Effector CD4-positive, alpha-beta T cell (primary cell): Measurements from ENCODE around the gene COL6A2.
"Not testable (repeated sequence)": the region's sequence is repeated elsewhere in the genome, so short reads cannot be mapped to it uniquely, and the experiment has no call there.

Experiments used
- DNase-seq: peaks from one replicate; pipeline ENCODE4 v3.0.0-alpha.2; 2020

Gene COL6A2

DNA sequence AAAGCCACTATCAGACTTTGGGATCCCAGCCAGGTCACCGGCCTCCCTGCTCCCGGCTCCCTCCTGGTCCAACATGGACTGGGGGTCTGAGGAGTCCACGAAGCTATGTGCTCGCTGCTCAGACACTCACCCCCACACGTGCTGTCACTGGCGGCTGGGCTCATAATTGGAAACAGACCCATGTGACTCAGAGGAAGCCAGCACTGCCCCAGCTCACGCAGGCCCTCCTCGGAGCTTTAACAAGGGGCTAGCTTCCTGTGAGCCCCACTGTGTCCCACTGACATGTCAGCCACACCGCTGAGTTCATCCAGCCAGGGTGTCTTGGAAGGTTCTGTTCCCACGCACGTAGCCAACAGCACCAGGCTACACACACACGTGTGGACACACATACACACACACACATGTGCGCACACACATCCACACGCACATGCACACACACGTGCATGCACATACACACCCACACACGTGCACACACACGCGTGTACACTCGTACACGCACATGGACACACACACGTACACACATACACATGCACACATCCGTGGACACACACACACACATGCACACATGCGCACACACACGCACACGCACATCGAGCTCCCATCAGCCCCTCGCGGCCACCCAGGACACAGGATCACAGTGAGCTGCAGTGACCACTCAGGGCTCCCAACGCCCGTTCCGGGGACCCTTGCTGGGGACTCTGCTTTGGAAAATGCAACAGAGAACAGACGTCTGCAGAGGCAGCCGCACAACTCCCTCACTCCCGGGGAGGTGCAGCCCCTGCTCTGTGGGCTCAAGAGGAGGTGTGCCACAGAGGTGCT lies 18.4 kb upstream of the COL6A2 start:
- no peak for DNase-seq

DNA sequence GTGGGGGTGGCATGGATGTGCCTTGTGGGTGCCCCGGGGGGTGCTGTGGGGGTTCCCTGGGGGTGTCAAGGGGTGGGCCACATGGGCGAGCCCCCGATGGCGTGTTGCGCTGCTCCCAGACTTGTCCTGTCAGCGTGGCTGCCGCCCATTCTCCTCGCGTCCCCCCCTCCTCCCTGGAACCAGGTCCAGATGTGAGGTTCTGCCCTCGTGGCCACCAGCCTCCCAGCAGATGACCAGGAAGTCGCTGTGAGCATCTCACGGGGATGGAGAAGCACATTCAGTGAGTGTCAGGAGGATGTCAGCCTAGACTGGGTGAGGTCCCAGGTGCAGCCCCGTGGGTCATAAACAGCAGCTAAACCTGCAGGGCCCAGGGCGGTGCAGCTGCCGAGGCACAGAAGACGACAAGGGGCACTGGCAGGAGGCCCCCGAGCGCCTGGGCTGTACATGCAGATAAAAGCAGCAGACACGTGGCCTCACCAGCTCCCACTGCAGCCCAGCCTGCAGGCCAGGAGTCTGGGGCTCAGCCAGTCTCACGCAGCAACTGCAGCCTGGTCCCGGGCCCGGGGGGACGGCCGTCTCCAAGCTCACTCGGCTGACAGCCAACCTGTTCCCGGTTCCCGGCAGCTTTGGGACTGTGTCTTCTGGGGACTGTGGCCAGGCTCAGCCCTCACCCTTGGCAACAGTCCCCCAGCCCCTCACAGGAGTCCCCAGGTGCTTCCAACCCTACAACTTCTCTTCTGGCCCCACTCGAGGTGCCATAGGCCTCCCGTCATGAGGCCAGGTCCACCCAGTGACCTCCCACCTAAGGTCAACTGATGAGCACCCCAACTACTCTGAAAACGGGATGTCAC lies 17.5 kb upstream of the COL6A2 start:
- no peak for DNase-seq

DNA sequence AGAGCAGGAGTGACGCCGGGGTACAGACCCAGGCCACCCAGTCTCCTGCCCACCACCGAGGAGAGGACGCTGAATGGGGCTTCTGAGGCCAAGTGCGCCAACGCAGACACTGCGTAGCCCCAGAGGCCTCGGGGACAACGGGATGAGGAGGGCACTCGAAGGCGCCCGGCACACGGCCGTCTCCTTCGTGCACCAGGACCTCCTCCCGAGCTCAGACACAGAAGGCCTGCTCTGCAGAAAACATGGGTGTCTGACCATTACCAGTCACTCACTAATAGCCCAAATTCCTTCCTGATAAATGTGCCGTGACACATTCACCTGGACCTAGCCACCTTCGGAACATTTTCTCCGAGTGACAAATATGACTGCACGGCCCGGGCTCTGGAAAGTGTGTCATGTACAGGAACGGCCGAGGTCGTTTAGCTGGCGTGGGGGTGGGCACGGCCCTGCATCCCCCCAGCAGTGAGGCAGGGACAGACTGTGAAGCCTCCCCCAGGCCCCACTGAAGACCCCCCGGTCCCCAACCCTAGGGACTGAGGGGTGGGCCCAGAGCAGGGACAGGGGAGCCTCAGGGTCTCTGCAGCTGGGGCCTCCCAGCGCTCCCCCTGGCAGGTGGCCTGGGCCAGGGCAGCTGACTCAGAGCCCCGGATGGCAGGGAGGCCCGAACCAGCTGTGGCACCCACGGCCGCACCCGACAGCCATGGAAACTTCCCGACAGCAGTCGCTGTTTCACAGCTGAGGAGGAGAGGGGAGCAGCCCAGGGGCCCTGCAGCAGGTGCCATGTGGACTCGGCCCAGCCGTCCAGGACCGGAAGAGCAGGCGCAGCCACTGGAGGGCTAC lies 16.7 kb upstream of the COL6A2 start:
- no peak for DNase-seq

DNA sequence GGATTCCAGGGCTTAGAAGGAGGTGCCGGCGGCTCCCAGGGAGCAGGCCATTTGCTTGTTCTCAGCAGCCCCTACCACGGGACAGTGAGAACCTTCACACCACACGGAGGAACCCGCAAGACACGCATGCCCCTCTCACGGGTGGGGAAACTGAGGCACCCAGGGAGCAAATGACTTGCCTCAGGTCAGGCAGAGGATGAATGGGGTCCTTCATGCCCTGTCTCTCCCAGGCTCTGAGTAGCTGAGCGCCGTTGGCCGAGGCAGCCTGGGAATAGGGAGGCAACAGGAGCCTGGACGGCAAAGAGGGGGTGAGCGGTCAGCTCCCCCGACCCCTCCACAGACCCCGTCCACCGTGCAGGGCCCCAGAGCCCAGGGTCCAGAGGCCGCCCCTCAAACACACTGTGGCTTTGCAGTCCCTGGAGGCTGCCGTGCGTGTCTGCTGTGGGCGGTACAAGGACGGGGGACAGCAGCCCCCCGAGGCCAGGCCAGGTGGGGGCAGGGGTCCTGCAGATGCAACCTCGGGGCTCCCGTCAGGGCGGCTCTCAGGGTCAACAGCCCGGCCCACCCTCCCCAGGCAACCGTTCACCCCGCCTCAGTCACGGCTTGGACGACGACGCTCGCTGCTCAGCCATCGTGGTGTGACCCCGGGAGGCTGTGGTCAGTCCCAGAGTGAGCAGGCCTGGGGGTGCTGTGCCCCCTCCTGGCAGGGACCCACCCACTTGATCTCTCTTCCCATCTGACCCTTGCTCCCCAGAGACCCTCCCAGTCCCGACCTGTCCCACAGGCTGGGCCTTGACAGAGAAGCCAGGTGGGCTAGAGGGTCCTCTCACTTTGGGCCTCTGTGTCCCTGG lies 15.8 kb upstream of the COL6A2 start:
- DNase-seq = no peak

DNA sequence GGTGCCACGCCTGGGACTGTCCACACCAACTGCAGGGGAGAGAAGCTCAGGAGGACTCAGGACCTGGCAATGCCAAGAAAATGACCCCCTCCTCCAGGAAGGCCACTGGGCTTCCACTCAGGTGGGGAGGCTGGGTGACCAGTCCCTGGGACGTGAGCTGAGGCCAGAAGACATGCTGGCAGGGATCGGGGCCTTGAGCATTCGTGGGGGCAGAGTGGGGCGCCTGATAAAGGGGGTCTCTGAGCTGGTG lies 15.3 kb upstream of the COL6A2 start:
- no peak for DNase-seq

DNA sequence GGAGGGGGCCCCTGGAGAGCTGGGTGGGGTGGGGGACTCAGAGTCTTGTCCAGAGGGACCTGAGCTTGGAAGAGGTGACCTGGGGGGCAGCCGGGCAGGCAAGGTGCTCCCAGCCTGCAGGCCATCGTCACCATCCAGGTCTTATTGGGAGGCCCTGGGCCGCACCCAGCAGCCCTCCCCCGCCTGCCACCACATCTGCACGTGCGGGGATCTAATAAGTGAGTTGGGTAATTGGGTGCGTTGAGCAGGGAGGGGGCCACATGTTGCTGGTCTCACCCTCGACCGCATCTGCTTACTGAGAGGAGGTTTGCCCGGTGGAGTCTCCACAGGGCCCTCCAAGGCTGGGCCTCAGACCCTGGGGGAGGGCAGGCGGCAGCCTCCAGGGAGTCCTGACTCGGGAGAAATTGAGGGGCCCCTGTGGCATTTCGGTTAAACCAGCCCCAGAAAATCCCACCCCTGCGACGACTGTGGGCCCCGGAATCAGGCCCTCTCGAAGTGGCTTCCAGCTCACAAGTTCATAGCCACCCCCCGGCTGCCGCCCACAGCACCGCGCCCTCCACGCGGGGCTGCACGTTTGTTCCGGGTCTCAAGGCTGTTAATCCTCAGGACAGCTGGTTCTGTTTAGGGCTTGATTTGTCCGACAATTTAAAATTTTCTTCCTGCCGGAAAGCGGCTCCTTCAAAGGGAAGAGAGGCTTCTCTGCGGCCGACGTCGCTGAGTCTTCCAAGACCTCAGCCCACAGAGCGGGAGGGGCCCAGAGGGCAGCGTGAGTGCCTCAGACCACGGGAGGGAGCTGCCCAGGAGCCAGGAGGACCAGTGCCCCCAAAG lies 14.7 kb upstream of the COL6A2 start:
- no peak for DNase-seq

DNA sequence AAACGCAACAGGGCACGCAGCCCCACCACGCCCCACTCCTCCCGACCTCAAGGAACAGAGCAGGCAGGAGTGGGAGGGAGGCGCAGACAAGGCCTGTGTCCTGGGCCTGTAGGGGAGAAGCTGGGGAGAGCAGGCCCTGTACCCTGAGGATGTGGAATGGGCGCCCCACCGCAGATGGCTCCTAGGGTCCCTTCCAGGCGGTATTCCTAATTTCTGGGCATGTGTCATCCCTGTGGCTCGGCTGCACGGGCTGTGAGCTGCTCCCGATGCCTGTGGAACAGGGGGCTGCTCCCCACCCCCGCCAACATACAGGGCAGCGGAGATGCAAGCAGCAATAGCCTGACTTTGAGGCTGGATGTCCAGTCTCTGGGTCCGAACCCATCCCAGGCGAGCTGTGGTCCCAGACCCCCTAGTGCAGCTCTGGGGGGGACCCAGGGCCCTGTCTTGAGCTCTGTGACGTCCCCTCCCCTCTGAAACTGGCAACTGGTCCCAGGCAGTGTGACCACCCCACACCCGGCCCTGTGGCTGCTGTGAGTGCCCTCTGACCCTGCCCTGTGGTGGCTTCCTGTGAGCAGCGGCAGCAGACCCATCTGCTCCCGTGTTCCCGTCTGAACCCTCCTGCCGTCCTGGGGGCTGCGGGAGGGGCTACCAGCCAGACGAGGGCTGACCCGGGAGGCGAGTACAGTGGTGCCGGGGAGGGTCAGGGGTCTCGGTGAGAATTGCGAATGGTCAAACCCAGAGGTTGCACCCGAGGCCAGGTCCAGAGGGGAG lies 13.9 kb upstream of the COL6A2 start:
- DNase-seq = no peak

DNA sequence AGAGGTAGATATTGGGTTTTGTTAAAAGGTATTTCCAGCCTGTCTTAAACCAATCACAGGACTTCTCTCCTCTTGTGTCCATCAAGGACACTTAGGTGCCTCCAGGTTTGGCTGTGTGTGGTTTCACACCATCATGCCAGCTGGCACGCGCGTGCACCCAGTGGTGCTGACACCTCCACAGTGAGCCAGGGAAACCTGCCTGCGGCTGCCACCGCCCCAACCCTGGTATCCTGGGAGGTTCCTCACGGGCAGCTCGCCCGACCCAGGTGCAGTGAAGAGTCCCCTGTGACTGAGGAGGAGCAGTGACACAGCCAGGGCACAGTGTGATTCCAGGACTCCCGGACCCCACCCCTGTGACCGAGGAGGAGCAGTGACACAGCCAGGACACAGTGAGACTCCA lies 13.2 kb upstream of the COL6A2 start:
- DNase-seq = no peak

DNA sequence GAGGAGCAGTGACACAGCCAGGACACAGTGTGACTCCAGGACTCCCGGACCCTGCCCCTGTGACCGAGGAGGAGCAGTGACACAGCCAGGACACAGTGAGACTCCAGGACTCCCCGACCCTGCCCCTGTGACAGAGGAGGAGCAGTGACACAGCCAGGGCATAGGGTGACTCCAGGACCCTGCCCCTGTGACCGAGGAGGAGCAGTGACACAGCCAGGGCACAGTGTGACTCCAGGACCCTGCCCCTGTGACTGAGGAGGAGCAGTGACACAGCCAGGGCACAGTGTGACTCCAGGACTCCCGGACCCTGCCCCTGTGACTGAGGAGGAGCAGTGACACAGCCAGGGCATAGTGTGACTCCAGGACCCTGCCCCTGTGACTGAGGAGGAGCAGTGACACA lies 12.7 kb upstream of the COL6A2 start:
- not testable (repeated sequence) for DNase-seq

DNA sequence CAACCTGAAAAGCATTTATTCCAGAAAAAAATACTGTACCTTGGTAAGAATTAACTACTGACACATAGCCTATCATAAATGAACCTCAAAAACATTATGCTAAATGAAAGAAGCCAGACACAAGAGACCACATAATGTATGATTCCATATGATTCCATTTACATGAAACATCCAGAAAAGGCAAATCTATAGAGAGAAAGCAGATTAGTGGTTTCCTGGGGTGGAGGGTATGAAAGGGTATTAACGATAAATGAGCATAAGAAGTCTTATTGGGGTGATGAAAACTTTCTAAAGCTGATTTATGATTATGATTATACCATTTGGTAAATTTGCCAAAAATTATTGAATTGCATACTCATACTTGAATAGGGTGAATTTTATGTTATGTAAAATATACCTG lies 10.3 kb upstream of the COL6A2 start:
- no peak for DNase-seq

DNA sequence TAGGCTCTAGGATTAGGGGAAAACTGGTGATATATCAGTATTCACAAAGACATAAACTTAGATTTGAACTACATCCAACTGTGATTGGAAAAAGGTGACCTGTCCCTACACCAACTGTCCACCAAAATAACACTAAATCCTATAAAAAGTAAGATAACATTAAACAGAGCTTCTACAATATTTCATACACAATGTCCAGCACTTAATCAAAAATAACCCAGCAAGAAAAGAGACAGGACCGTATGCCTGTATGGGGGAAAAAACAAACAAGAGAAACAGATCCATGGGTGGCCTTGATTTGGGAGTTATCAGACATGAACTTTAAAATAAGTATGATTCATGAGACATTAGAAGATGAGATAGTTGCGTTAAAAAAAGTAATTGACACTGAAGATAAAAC lies 9.7 kb upstream of the COL6A2 start:
- DNase-seq = no peak

DNA sequence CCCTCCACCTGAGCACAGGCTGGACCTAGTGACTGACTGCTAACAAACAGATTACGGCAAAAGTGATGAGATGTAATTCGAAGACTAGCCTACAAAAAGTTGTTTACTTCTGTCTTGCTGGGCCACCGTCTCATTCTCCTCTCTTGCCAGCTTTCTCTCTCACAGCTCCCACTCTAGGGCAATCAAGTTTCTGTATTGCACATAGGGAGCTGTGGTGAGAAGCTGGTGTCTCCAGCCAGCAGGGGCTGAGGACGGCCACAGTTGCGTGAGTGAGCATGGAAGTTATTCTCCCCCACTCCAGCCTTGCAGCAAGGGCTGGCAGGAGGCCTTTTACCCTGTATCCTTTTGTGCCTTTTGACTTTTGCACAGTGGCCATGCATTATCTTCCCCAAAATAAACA lies 8.6 kb upstream of the COL6A2 start:
- no peak for DNase-seq

DNA sequence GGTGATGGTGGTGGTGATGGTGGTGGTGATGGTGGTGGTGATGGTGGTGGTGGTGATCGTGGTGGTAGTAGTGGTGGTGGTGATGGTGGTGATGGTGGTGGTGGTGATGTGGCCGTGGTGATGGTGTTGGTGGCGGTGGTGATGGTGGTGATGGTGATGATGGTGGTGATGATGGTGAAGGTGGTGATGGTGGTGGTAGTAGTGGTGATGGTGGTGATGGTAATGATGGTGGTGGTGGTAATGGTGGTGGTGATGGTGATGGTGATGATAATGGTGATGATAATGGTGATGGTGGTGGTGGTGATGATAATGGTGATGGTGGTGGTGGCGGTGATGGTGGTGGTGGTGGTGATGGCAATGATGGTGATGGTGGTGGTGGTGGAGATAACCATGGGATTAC lies 6.8 kb upstream of the COL6A2 start:
- DNase-seq = no peak

DNA sequence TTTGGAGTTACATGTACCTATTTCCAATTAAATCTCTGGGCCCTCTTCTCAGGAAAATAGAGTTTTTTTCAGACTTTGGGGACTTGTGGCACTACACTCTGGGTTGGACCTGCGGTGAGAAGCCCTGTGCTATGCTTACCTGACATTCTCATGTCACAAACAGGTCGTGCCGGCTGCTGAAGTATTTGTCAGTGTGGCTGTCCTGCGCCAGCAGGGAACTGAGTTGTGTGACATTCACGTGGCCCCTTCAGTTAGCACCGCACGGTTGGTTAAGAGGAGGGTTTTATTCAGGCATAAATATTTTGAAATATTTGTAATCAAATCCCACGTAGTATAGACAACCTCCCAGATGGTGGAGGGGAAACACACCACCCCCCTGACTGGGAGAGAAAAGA lies 6.3 kb upstream of the COL6A2 start:
- no peak for DNase-seq

DNA sequence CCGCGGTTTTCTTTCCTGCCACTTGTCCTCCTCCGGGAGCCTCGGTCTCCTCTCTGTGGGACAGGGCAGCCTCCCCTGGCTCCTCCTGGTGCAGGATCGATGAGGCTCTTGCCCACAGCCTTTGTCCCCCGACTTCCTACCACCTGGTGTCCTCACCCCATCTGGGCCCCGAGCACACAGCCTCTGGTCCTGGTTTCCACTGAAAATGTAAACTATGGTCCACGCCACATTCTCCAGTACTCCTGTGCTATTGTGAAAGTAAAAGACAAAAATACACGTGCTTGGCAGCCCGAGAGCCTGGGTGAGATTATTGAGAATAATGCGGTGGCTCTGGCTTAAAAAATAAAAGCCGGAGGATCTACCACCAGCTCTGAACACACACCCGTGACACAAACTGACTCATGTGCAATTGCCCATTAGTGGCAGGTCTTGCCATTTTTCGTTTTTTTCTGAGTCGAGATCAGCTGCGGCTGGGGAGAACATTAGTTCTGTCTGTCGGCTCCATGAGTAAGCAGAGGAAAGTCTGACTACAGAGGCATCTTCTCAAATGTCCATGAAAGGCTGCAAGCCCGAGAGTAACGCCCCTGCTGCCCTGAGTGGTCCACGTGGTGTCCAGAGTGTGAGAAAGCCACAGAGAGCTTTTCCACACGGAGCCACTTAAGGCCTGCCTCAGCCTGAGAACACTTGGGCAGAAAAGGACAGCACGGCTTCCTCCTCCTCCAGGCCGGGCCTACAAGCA lies 5.7 kb upstream of the COL6A2 start:
- DNase-seq = no peak

DNA sequence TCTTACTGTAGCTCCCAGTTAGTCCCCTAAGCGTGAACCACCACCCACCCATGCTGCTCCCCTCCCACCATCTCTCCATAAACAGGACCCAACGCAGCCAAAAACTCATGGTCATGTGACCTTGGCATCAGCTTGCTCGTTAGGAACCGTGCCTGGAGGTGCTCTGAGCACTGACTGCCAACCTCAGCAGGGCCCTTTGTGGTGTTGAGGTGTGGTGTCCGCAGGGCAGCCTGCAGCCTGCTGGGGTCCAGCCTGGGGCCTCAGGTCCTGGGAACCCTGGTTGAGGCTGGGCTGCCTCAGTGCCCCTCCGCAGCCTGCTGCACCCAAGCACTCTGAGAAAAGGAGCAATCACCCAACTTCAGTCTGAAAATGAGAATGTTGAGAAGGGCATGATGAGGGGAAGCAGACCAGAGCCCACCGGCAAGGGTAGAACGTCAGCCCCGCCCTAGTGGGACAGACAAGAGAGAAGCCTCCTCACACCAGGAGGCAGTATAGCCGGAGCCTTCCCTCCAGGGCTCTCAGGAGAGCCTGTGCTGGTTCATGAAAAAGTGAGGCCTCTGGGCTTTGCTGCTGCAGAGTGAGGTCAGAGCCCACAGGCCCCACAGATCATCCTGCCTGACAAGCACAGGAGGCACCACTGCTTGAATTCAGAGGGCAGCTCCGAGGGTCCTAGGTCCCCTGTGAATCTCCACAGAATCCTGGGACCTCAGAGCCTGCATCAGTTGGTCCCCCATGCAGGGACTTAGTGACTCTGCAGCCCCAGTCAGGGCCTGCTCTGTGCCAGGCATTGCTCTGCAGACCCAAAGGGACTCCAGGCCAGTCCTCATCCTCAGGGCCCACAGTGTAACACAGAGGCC lies 4.9 kb upstream of the COL6A2 start:
- DNase-seq = no peak

DNA sequence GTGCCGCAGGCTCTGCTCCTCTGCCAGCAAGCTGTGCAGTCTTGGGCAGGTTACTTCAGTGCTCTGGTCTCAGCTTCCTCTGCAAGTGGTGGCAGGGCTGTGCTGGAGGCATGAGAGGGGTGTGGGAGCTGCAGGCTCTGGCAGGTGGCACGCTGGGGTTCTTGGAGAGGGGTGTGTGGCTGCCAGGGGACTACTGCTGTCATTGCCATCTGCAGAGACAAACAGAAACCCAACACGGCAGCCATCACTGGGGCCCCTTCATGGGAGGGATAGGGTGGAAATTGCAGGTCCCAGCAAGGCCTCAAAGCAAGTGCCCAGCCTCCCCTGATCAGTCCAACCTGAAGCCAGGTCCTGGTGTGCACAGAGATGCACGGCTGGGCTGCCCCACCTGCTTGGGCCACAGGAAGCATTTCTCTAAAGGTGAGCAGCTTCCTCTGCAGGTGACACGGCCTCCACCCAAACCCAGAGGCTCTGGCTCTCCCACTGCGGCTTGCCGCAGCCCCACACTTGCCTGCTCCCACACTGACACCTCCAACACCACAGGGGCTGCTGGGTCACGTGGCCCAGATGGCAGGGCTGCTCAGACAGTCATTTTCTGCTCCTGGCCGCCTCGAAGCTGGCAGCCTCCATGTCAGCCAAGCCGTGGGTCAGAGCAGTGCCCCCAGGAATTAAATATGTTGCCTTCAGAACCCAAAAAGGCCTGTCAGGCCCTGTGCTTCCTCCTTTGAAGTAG lies 4.1 kb upstream of the COL6A2 start:
- DNase-seq = no peak

DNA sequence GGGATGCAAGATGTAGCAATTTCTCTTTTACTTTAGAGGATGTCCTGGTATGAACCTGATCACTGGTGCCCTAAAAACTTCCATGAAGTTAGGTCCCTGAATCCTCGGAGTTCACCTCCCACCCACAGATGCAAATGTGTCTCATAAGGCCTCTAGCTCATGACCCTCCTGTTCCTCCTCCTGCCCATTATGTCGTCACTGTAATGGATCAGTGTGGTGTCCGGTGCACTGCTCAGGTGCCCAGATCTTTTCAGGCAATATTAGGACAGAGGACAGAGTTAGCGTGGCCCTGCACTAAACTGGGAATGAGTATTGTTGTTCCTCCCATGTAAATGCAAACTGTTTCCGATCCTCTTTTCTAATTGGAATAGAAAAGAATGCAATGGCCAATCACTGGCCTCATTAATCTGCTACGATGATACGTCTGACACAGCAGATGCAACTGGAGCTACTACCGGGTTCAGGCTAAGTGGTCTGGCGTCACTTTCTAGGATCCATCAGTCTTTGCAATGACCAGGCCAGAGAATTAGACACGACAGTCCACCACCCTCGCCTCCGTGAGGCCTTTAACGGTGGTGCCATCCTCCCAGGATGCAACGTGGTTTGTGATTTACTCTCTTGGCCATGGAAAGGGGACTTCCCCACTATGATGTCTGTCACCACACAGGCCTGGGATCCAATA lies 3.4 kb upstream of the COL6A2 start:
- DNase-seq = no peak
